Natural killer cell treated with Interleukin-12 subunit alpha and Interleukin-12 subunit beta and Interleukin-15 and Interleukin-18, amount 100 ng/mL, for 72 hours (primary cell): ENCODE data around the gene ZNF385B. TPM values are rescaled to one million over a fixed set of nuclear protein-coding genes. Genes with fewer than 3 reads are reported as not detected.

Experiments used
- ATAC-seq, 2 donors: fragments of 150-1000 bp; cut with Tn5 transposase in 1 of 2; sonication (Bioruptor Pico), chemical (Tn5 transposase) in 1 of 2; 2 replicates each; pipeline ENCODE4 v1.10.0; 2021
- DNase-seq: peaks from one replicate; pipeline ENCODE4 v3.0.0; 2022; ENCODE audit warnings: low spot score
- H3K27ac Mint-ChIP-seq, 2 donors: 1 replicate in 1 of 2; 2 replicates in 1 of 2; pipeline ENCODE4 v1.8.0; 2022; ENCODE audit warnings: mixed read lengths in 2 of 2, mild to moderate bottlenecking in 1 of 2, moderate library complexity in 1 of 2
- H3K27me3 Mint-ChIP-seq, 2 donors: 1 replicate in 1 of 2; 2 replicates in 1 of 2; pipeline ENCODE4 v1.8.0; 2022; ENCODE audit warnings: mixed read lengths in 2 of 2
- H3K36me3 Mint-ChIP-seq: one replicate; pipeline ENCODE4 v1.8.0; 2022; ENCODE audit warnings: mixed read lengths
- H3K4me1 Mint-ChIP-seq, 2 donors: 1 replicate in 1 of 2; 2 replicates in 1 of 2; pipeline ENCODE4 v1.8.0; 2022; ENCODE audit warnings: low read depth in 2 of 2, mixed read lengths in 2 of 2, mild to moderate bottlenecking in 1 of 2
- H3K4me3 Mint-ChIP-seq: one replicate; pipeline ENCODE4 v1.8.0; 2022; ENCODE audit warnings: mixed read lengths
- H3K9me3 Mint-ChIP-seq: 2 replicates; pipeline ENCODE4 v1.8.0; 2022; ENCODE audit warnings: mixed read lengths
- total RNA-seq, 2 donors: library from RNA; stranded (reverse); gene quantifications; one replicate each; pipeline ENCODE4 v1.2.3, GENCODE V29; 2022

Gene ZNF385B
- total RNA-seq, 2 donors from 2014 or later = not detected

- no peak for DNase-seq
- Mint-ChIP-seq H3K4me3 (no peak overlapping the region), H3K36me3 (no peaks in the 10 kb centered on the region), H3K4me1 (no peaks in the 10 kb centered on the region), H3K27me3 (peaks cover 0 to 6% of the 10 kb centered on the region in 2 donors), H3K9me3 (peaks cover 2% of the 10 kb centered on the region), H3K27ac (no peak overlapping the region)
- ATAC-seq = no peak
Measured at GRCh38 chr2:179571252-179571651, 290.2 kb downstream of the ZNF385B start.

- Mint-ChIP-seq H3K4me3 (no peak overlapping the region), H3K4me1 (no peaks in the 10 kb centered on the region), H3K36me3 (no peaks in the 10 kb centered on the region), H3K27me3 (peaks cover 0 to 1% of the 10 kb centered on the region in 2 donors), H3K27ac (no peak overlapping the region), H3K9me3 (peaks cover 2% of the 10 kb centered on the region)
- ATAC-seq (no peak), DNase-seq (no peak)
Measured at GRCh38 chr2:179569831-179570233, 291.6 kb downstream of the ZNF385B start.

- H3K9me3 Mint-ChIP-seq = peaks cover 2% of the 10 kb centered on the region
- H3K4me3 Mint-ChIP-seq = no peak overlapping the region
- H3K36me3 Mint-ChIP-seq = no peaks in the 10 kb centered on the region
- ATAC-seq (no peak), DNase-seq (no peak)
- peaks cover 0 to 2% of the 10 kb centered on the region in 2 donors for H3K27me3 Mint-ChIP-seq
- H3K27ac Mint-ChIP-seq = no peak overlapping the region
- H3K4me1 Mint-ChIP-seq = no peaks in the 10 kb centered on the region
Measured at GRCh38 chr2:179565807-179566206, 295.6 kb downstream of the ZNF385B start.

GRCh38 chr2:179562330-179562885, 299.0 kb downstream of the ZNF385B start:
- Mint-ChIP-seq H3K9me3 (peaks cover 3% of the 10 kb centered on the region), H3K4me1 (no peaks in the 10 kb centered on the region), H3K27me3 (peaks cover 0 to 2% of the 10 kb centered on the region in 2 donors), H3K4me3 (no peak overlapping the region), H3K27ac (no peak overlapping the region), H3K36me3 (no peaks in the 10 kb centered on the region)
- ATAC-seq = no peak
- DNase-seq = no peak

GRCh38 chr2:179561702-179562101, 299.7 kb downstream of the ZNF385B start:
- Mint-ChIP-seq H3K27me3 (peaks cover 0 to 2% of the 10 kb centered on the region in 2 donors), H3K4me3 (no peak overlapping the region), H3K27ac (no peak overlapping the region), H3K9me3 (peaks cover 3% of the 10 kb centered on the region), H3K4me1 (no peaks in the 10 kb centered on the region), H3K36me3 (no peaks in the 10 kb centered on the region)
- ATAC-seq (no peak), DNase-seq (no peak)

GRCh38 chr2:179560257-179560735, 301.1 kb downstream of the ZNF385B start:
- no peak overlapping the region for H3K4me3 Mint-ChIP-seq
- no peaks in the 10 kb centered on the region for H3K36me3 Mint-ChIP-seq
- no peak for ATAC-seq
- H3K27ac Mint-ChIP-seq = no peak overlapping the region
- peaks cover 0 to 2% of the 10 kb centered on the region in 2 donors for H3K27me3 Mint-ChIP-seq
- DNase-seq = no peak
- H3K4me1 Mint-ChIP-seq = no peaks in the 10 kb centered on the region
- peaks cover 3% of the 10 kb centered on the region for H3K9me3 Mint-ChIP-seq

- no peak overlapping the region for H3K27ac Mint-ChIP-seq
- ATAC-seq = no peak
- H3K27me3 Mint-ChIP-seq = no peaks in the 10 kb centered on the region
- H3K36me3 Mint-ChIP-seq = no peaks in the 10 kb centered on the region
- H3K4me3 Mint-ChIP-seq = no peak overlapping the region
- H3K4me1 Mint-ChIP-seq = no peaks in the 10 kb centered on the region
- H3K9me3 Mint-ChIP-seq = peaks cover 3% of the 10 kb centered on the region
- no peak for DNase-seq
Measured at GRCh38 chr2:179559108-179559806, 302.2 kb downstream of the ZNF385B start.

GRCh38 chr2:179558010-179558934, 303.1 kb downstream of the ZNF385B start:
- Mint-ChIP-seq H3K9me3 (peaks cover 3% of the 10 kb centered on the region), H3K4me3 (no peak overlapping the region), H3K36me3 (no peaks in the 10 kb centered on the region), H3K27me3 (no peaks in the 10 kb centered on the region), H3K4me1 (no peaks in the 10 kb centered on the region), H3K27ac (no peak overlapping the region)
- no peak for DNase-seq
- no peak for ATAC-seq

GRCh38 chr2:179556425-179556824, 305.0 kb downstream of the ZNF385B start:
- Mint-ChIP-seq H3K36me3 (no peaks in the 10 kb centered on the region), H3K27me3 (no peaks in the 10 kb centered on the region), H3K9me3 (peaks cover 5% of the 10 kb centered on the region), H3K27ac (no peak overlapping the region), H3K4me1 (no peaks in the 10 kb centered on the region), H3K4me3 (no peak overlapping the region)
- ATAC-seq = no peak
- no peak for DNase-seq

- ATAC-seq (no peak), DNase-seq (no peak)
- peaks cover 5% of the 10 kb centered on the region for H3K9me3 Mint-ChIP-seq
- H3K4me1 Mint-ChIP-seq = no peaks in the 10 kb centered on the region
- H3K4me3 Mint-ChIP-seq = no peak overlapping the region
- H3K27me3 Mint-ChIP-seq = no peaks in the 10 kb centered on the region
- no peak overlapping the region for H3K27ac Mint-ChIP-seq
- H3K36me3 Mint-ChIP-seq = no peaks in the 10 kb centered on the region
Measured at GRCh38 chr2:179555691-179556283, 305.6 kb downstream of the ZNF385B start.

- Mint-ChIP-seq H3K27ac (no peak overlapping the region), H3K36me3 (no peaks in the 10 kb centered on the region), H3K27me3 (no peaks in the 10 kb centered on the region), H3K4me3 (no peak overlapping the region), H3K9me3 (peaks cover 2% of the 10 kb centered on the region), H3K4me1 (no peaks in the 10 kb centered on the region)
- no peak for DNase-seq
- no peak for ATAC-seq
Measured at GRCh38 chr2:179554639-179555386, 306.6 kb downstream of the ZNF385B start.

- DNase-seq = no peak
- Mint-ChIP-seq H3K27me3 (no peaks in the 10 kb centered on the region), H3K4me3 (no peak overlapping the region), H3K36me3 (no peaks in the 10 kb centered on the region), H3K27ac (no peak overlapping the region), H3K4me1 (no peaks in the 10 kb centered on the region), H3K9me3 (peaks cover 2% of the 10 kb centered on the region)
- no peak for ATAC-seq
Measured at GRCh38 chr2:179553382-179553781, 308.0 kb downstream of the ZNF385B start.

- no peaks in the 10 kb centered on the region for H3K36me3 Mint-ChIP-seq
- no peak for ATAC-seq
Measured at GRCh38 chr2:179551539-179552045, 309.8 kb downstream of the ZNF385B start.

More at GRCh38 chr2:179551539-179552045, 309.8 kb downstream of the ZNF385B start:
- peaks cover 8% of the 10 kb centered on the region for H3K9me3 Mint-ChIP-seq
- H3K27ac Mint-ChIP-seq = no peak overlapping the region
- DNase-seq = no peak
- H3K4me1 Mint-ChIP-seq = no peaks in the 10 kb centered on the region
- no peak overlapping the region for H3K4me3 Mint-ChIP-seq
- no peaks in the 10 kb centered on the region for H3K27me3 Mint-ChIP-seq
